NCI-H524 treated with DMSO at 0.1 percent for 48 hours (cell line): ENCODE data around the gene SIK2.
"Not testable (repeated sequence)": the region's sequence is repeated elsewhere in the genome, so short reads cannot be mapped to it uniquely, and the experiment has no call there.

Source experiments
- DNase-seq: peaks from one replicate; lab custom pipeline; 2025; lab: John Stamatoyannopoulos, UW

The SIK2 gene

DNA sequence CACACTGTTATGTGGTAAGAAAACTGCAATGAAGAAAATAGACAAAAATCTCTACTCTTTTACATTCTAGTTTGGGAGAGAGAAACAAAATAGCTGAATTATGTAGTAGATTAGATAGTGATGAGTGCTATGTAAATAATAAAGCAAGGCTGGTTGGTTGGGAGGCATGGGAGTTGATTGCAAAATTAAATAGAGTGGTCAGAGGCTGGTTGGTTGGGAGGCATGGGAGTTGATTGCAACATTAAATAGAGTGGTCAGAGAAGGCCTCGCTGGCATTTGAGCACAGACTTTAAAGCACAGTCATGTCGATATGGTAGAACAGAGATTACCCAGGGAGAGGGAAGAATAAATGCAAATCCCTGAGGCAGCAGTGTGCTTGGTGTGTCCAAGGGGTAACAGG lies 22.4 kb downstream of the SIK2 start:
- DNase-seq = no peak

- DNase-seq = no peak
Measured at GRCh38 chr11:111627591-111627990, 25.3 kb downstream of the SIK2 start.

DNA sequence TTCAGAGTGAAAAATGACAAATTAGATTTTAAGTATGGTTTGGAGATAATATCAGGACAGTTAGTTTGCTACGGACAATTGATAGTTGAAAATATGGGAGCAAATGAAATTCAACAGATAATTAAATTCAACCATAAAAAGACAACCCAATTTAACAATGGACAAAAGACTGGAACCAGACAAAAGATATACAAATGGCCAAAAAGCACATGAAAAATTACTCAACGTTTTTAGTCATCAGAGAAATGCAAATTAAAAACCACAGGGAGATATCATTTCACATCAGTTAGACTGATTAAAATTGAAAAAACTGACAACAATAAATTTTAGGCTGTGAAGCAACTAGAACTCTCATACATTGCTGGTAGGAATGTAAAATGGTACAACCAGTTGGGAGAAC lies 27.2 kb downstream of the SIK2 start:
- no peak for DNase-seq

DNA sequence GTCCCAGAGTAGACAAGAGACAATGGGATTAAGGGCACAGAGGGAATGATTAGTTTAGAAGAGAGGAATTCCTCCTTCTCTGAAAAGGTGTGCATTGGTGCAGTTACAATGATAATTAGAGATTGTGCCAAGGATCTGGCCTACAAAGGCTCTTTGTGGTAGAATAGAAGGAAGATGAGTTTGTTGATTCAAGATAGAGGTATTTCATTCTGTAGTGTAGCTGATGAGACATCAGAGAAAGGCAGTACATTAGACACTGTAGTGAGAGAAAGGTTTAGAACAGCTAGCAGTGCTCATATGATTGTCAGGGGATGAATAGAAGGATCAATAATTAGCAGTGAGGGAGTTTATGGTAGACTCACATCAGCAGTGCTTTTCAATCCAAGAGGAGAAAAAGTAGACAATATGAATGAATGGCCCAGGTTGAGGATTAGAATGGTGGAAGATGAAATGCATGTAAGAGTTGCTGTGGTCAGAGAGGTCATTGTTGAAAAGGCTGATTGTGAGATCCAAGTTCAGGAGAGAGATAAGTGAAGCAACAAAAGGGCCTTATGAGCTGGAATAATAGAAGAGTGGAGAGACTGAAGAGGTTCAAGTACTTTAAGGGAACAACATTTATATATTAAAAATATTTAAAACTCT lies 28.9 kb downstream of the SIK2 start:
- no peak for DNase-seq

- DNase-seq = no peak
Measured at GRCh38 chr11:111631666-111632039, 29.4 kb downstream of the SIK2 start.

DNA sequence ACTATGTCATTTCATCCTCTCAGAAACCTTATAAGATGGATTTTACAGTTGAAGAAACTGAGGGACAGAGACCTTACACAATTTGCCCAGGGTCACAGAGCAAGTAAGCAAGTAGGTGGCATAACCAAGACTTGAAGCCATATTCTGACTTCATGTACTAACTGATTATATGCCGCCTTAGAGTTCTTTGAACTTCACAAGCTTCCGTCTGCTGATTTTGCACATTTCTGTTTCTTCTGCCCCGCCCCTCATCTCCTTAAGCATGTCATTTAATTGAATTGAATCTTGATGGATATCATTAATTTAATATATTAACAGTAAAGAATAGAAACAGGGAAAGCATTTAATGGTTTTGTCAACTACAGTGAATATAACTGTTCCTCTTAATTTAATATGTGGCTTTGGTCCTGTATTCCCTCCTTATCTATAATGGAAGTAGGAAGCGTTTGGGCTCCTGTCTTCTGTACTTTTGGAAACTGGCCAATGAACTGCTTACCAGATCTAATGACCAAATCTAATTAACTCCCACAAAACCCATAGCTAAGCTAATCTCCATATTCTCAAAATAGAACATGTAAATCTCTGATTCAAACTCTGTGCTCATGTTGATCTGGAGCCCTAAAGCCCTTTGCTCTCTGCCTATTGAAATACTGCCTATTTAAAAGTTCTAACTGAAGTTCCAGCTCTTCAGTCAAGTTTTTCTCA lies 30.4 kb downstream of the SIK2 start:
- DNase-seq = no peak

DNA sequence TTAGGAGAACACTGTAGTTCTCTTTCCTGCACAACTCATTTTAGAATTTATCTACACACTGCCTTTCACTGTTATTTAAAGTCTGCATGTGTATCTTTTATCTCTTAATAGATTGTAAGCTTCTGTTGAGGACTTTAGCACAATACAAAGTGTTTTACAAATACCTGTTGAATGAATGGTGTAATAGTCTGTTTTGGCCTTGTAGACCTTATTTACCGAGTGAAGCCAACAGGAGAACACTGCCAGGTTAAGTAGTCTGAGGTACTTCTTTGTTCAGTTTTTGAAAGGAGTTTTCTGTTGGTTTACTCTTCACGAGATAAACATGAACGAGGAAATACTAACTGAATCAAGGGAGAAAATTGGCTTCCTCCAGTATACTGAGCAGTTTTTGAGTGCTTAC lies 31.0 kb downstream of the SIK2 start:
- DNase-seq = no peak

DNA sequence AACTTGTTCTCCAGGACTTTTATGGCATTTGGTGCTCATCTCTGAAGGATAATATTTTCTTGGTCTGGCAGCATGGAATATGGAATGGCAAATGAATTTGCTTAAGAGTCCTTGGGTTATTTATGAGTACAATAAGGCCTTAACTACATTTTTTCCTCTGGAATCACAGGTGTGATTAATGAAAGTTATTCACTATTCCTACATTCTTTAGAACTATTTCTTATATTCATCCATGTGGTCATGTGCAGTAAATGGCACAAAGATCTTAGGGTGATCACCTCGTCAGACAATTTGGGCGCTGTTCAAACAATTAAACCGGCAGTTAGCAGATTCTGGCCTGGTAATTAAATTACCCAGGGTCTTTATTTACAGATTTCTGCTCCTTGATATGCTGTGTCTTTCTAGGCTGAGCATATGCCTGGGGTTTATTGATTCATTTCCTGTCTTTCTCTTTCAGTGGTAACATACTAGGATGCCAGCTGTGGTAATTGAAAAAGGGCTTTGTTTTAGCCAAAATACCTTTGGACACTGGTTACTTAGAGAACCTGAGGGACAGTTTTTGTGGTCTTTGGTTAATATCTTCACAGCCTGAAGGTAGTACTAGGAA lies 31.6 kb downstream of the SIK2 start:
- no peak for DNase-seq

DNA sequence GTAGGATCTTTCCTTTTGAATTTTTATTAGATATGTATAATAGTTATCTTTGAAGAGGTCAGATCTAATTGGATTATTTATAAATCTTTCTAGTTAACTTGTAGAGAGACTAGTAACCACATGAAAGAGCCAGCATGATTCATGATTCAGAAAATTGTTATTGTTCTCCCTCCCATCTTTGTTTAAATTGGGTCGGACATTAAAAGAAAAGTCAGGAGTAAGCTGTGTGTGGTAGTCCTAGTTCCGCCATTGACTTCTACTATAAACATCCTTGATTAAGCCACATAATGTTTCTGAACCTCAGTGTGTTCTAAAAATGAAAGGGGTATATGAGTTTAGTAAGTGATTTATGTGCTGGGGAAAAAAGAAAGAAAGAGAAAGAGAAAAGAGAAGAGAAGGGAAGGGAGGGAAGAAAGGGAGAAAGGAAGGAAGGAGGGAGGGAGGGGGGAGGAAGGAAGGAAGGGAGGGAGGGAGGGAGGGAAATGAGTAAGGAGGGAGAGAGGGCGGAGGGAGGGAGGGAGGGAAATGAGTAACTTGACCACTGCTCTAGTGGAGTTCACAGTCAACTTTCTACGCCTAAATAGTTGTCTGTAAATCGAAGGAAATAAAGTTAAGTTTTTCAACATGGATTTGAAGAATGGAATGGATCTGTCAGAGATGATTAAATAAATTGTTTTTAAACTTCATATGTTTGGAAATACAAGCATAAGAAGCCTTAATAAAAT lies 32.9 kb downstream of the SIK2 start:
- no peak for DNase-seq

GRCh38 chr11:111635706-111636045 lies 33.4 kb downstream of the SIK2 start:
- DNase-seq = no peak

- no peak for DNase-seq
Measured at GRCh38 chr11:111637885-111638284, 35.6 kb downstream of the SIK2 start.

- no peak for DNase-seq
Measured at GRCh38 chr11:111639226-111639925, 37.1 kb downstream of the SIK2 start.

DNA sequence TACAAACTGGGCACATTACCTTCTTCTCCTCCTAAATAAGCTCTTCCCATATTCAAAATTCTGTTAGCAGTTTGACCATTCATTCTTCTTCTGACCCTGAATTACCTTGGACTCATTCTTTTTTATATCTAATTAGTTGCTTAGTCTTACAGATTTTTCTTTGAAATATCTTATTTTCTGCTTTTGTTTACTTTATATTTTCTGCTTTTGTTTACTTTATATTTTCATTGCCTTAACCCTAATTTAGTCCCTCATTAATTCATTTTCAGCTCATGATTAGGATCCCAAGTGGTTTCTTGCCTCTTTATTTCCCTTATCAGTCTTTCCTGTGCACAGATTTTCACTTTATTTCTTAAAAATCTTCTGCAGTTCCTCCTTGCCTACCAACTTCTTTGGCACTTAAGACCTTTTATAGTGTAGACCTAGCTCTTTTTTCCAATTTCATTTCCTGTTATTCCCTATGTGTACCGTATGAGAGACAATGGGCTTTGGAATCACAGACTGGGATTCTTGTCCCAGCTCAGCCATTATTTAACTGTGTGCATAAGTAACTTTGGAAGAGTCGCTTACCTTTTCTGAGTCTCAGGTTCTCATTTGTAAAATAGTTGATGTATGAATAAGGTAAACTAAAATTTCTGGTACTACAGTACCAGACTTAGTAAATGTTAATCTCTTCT lies 39.2 kb downstream of the SIK2 start:
- DNase-seq = no peak

GRCh38 chr11:111642542-111642941 lies 40.3 kb downstream of the SIK2 start:
- DNase-seq = no peak

DNA sequence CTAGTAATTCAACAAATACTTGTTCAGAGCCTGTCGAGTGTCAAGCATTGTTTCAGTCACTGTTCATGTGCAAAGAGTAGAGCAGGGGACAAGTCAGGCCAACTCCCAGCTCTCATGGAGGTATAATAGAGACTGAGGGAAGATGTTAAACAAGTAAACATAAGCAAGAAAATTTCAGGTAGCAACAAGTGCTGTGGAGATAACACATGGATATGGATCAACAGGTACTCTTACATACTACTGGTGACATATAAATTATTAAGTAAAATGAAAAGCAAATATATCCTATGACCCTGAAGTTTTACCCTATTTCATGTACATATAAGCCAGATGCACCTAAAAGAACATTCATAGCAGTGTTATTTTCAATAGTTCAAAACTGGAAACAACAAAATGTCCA lies 42.7 kb downstream of the SIK2 start:
- no peak for DNase-seq

- no peak for DNase-seq
Measured at GRCh38 chr11:111645657-111646316, 43.5 kb downstream of the SIK2 start.

DNA sequence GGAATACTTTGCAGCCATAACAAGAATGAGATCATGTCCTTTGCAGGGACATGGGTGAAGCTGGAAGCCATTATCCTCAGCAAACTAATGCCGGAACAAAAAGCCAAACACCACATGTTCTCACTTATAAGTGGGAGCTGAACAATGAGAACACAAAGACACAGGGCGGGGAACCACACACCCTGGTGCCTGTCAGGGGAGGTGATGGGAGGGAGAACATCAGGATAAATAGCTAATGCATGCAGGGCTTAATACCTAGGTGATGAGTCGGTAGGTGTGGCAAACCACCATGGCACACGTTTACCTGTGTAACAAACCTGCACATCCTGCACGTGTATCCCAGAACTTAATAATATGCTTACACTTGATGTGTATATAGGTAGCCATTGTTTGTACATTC lies 49.1 kb downstream of the SIK2 start:
- DNase-seq = not testable (repeated sequence)

GRCh38 chr11:111652184-111652583 lies 49.9 kb downstream of the SIK2 start:
- no peak for DNase-seq

DNA sequence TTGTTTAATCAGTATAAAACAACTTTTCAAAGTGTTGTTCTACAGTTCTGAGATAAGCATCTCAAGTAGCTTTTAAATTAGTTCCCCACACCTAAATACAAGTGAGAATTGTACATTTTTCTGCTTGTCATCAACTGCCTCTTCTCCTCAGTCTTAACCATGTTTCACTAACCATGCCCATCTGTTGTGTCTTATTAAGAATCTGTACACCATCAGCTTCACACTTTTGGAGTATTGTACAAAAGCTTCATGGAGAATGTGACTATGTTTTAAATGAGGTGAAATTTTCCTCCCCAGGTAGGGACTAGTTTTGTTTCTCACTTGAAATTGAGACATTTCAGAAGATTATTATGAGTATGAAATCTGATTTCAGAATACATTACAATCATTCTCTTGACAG lies 52.4 kb downstream of the SIK2 start:
- no peak for DNase-seq

- DNase-seq = no peak
Measured at GRCh38 chr11:111655924-111656323, 53.7 kb downstream of the SIK2 start.

GRCh38 chr11:111657905-111658304 lies 55.7 kb downstream of the SIK2 start:
- not testable (repeated sequence) for DNase-seq
